ENCODE measurements around the gene MGST2. TPM values are rescaled to one million over a fixed set of nuclear protein-coding genes. Genes with fewer than 3 reads are reported as not detected.

MGST2 gene
- total RNA-seq, 1 experiment from 2014 or later: 14.9 TPM

DNA sequence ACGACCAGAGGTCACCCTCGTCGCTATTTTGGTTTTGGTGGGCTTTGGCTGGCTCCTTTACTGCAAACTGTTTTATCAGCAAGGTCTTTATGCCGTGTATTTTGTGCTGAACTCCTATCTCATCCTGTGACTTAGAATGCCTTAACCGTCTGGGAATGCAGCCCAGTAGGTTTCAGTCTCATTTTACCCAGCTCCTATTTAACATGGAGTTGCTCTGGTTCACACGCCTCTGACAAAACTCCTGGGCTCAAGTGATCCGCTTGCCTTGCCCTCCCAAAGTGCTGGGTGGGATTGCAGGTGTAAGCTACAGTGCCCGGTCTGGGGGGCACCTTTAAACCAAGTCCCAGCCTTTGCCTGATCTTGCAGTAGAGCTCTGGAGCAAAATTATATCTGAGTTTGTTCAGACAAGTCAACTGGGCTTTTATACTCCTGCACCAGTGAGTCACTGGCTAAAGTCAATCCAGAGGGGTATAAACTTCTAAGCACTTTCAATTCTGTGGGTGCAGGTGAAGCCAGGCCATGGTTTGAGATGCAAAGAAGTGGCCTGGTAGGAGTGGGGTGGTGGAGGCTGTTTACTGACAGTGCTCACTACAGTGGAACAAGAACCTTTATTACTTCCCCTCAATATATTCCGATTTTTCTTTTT lies 50.2 kb downstream of the MGST2 start:
- Mint-ChIP-seq H3K9me3 (no peaks in the 10 kb centered on the region), H3K27ac (no peak overlapping the region), H3K4me3 (no peak overlapping the region), H3K36me3 (peaks cover 4% of the 10 kb centered on the region; the same call in 1 of the 2 replicates), H3K4me1 (no peaks in the 10 kb centered on the region), H3K27me3 (ENCODE audit: low read depth) (peaks cover 79% of the 10 kb centered on the region)
- ATAC-seq: no peak
- TF ChIP-seq, protein P1, sequence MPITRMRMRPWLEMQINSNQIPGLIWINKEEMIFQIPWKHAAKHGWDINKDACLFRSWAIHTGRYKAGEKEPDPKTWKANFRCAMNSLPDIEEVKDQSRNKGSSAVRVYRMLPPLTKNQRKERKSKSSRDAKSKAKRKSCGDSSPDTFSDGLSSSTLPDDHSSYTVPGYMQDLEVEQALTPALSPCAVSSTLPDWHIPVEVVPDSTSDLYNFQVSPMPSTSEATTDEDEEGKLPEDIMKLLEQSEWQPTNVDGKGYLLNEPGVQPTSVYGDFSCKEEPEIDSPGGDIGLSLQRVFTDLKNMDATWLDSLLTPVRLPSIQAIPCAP (CRISPR knock-in tag; IDR thresholded peaks at IDR 0.05): no peak
- POLR2A ChIA-PET: no interaction called here
- DNase-seq (ENCODE audit: low spot score): no peak
- CTCF ChIA-PET: no interaction called here

DNA sequence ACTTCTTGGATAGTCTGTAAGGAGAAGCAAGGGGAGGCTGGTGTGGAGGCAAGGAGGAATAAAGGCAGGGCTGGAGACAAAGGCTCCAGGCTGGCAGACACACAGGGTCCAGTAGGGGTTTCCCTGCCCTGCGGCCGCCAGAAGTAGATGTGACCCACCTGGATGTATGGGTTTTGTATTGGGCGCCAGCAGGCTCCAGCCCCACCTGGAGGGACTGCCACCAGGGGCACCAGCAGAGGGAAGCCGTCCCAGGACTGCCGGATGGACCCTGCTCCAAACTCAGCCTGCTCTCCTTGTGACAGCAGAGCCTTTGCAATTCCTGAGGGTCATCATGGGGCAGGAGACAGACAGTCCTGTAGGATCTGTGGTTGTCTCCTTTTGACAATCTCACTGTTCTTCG lies 52.7 kb downstream of the MGST2 start:
- ChIA-PET POLR2A (no interaction called here), CTCF (interaction anchor here (1.5 to 1.8 kb wide), 2 partner anchors 62 to 612 kb away, joined by 3 to 8 read pairs; no protein-coding TSS in a partner anchor)
- H3K27ac Mint-ChIP-seq: no peak overlapping the region
- no peak for TF ChIP-seq PRRX2 (CRISPR knock-in tag; IDR thresholded peaks at IDR 0.05)
- no peak for TF ChIP-seq RELA (CRISPR knock-in tag; IDR thresholded peaks at IDR 0.05; ENCODE audit: borderline replicate concordance)
- TF ChIP-seq SOX15 (CRISPR knock-in tag; IDR thresholded peaks at IDR 0.05): no peak
- TF ChIP-seq, protein P2, sequence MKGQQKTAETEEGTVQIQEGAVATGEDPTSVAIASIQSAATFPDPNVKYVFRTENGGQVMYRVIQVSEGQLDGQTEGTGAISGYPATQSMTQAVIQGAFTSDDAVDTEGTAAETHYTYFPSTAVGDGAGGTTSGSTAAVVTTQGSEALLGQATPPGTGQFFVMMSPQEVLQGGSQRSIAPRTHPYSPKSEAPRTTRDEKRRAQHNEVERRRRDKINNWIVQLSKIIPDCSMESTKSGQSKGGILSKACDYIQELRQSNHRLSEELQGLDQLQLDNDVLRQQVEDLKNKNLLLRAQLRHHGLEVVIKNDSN (CRISPR knock-in tag; IDR thresholded peaks at IDR 0.05): no peak
- TF ChIP-seq, protein P1 (CRISPR knock-in tag; IDR thresholded peaks at IDR 0.05): no peak
- TF ChIP-seq, protein P3, sequence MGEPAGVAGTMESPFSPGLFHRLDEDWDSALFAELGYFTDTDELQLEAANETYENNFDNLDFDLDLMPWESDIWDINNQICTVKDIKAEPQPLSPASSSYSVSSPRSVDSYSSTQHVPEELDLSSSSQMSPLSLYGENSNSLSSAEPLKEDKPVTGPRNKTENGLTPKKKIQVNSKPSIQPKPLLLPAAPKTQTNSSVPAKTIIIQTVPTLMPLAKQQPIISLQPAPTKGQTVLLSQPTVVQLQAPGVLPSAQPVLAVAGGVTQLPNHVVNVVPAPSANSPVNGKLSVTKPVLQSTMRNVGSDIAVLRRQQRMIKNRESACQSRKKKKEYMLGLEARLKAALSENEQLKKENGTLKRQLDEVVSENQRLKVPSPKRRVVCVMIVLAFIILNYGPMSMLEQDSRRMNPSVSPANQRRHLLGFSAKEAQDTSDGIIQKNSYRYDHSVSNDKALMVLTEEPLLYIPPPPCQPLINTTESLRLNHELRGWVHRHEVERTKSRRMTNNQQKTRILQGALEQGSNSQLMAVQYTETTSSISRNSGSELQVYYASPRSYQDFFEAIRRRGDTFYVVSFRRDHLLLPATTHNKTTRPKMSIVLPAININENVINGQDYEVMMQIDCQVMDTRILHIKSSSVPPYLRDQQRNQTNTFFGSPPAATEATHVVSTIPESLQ (CRISPR knock-in tag; IDR thresholded peaks at IDR 0.05): no peak
- TF ChIP-seq RORB (CRISPR knock-in tag; IDR thresholded peaks at IDR 0.05): no peak
- no peak for TF ChIP-seq ZNF121 (CRISPR knock-in tag; IDR thresholded peaks at IDR 0.05)
- H3K36me3 Mint-ChIP-seq: peaks cover 4% of the 10 kb centered on the region; the same call in 1 of the 2 replicates
- no peak overlapping the region for H3K4me3 Mint-ChIP-seq
- H3K9me3 Mint-ChIP-seq: no peaks in the 10 kb centered on the region
- no peaks in the 10 kb centered on the region for H3K4me1 Mint-ChIP-seq
- ATAC-seq (no peak; the same call in 1 of the 2 replicates), DNase-seq (ENCODE audit: low spot score) (no peak)
- H3K27me3 Mint-ChIP-seq (ENCODE audit: low read depth): peaks cover 54% of the 10 kb centered on the region

DNA sequence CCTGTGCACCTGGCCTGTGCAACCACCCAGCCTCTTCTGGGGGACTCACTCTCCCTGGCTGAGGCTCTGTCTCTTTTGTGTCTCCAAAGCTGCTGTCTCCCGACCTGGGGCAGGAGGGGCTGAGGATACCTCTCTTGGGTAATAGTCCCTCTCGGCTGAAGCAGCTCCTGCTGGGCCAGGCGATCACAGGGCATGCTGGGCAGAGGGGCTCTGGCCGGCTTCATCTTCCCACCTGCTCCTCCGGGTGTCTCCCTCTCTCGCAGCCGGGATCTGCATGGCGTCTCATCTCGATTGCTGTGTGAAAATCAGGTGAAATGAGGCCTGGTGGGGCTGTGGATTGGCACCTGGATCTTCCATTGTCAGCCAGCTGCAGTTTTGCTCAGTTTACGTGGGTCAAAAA lies 53.2 kb downstream of the MGST2 start:
- CTCF ChIA-PET: interaction anchor here (1.5 to 1.8 kb wide), 2 partner anchors 62 to 611 kb away, joined by 3 to 8 read pairs; no protein-coding TSS in a partner anchor
- H3K4me3 Mint-ChIP-seq: no peak overlapping the region
- no peak for TF ChIP-seq SP1 (CRISPR knock-in tag; conservative IDR thresholded peaks at IDR 0.05)
- TF ChIP-seq, protein P4, sequence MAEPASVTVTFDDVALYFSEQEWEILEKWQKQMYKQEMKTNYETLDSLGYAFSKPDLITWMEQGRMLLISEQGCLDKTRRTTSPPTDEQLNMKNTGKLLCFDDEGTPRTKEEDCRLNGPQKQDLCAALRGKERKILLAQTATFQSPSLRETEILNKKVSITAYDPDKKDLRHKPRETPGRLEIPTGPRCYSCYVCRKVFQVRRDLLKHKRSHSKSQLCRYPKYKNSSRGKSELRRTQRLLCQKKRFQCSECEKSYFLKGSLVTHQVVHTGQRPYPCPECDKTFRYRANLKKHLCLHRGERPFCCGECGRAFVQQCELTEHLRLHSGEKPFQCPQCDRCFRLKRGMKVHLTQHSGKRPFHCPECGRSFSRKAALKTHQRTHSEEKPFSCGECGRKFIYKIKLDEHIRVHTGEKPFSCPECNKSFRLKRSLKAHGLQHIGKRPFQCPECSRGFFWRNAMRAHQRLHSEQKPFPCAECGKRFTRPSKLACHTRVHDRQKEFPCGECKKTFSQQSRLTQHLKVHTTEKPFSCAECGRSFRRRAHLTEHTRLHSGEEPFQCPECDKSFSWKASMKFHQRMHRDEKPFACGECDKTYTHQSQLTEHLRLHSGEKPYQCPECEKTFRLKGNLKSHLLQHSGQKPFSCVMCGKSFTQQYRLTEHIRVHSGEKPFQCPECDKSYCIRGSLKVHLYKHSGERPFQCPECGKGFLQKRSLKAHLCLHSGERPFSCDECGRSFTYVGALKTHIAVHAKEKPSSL (CRISPR knock-in tag; conservative IDR thresholded peaks at IDR 0.05): no peak
- TF ChIP-seq ZNF138 (CRISPR knock-in tag; conservative IDR thresholded peaks at IDR 0.05): no peak
- no peak for TF ChIP-seq RELA (CRISPR knock-in tag; IDR thresholded peaks at IDR 0.05; ENCODE audit: borderline replicate concordance)
- no peak for TF ChIP-seq ATF1 (CRISPR knock-in tag; IDR thresholded peaks at IDR 0.05)
- no peak for TF ChIP-seq ZNF416 (CRISPR knock-in tag; IDR thresholded peaks at IDR 0.05)
- no peak for TF ChIP-seq KAT7 (CRISPR knock-in tag; IDR thresholded peaks at IDR 0.05; ENCODE audit: borderline replicate concordance)
- TF ChIP-seq, protein P5, sequence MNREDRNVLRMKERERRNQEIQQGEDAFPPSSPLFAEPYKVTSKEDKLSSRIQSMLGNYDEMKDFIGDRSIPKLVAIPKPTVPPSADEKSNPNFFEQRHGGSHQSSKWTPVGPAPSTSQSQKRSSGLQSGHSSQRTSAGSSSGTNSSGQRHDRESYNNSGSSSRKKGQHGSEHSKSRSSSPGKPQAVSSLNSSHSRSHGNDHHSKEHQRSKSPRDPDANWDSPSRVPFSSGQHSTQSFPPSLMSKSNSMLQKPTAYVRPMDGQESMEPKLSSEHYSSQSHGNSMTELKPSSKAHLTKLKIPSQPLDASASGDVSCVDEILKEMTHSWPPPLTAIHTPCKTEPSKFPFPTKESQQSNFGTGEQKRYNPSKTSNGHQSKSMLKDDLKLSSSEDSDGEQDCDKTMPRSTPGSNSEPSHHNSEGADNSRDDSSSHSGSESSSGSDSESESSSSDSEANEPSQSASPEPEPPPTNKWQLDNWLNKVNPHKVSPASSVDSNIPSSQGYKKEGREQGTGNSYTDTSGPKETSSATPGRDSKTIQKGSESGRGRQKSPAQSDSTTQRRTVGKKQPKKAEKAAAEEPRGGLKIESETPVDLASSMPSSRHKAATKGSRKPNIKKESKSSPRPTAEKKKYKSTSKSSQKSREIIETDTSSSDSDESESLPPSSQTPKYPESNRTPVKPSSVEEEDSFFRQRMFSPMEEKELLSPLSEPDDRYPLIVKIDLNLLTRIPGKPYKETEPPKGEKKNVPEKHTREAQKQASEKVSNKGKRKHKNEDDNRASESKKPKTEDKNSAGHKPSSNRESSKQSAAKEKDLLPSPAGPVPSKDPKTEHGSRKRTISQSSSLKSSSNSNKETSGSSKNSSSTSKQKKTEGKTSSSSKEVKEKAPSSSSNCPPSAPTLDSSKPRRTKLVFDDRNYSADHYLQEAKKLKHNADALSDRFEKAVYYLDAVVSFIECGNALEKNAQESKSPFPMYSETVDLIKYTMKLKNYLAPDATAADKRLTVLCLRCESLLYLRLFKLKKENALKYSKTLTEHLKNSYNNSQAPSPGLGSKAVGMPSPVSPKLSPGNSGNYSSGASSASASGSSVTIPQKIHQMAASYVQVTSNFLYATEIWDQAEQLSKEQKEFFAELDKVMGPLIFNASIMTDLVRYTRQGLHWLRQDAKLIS (CRISPR knock-in tag; IDR thresholded peaks at IDR 0.05; ENCODE audit: borderline replicate concordance): no peak
- no peak for TF ChIP-seq CBFB (CRISPR knock-in tag; IDR thresholded peaks at IDR 0.05; ENCODE audit: low read depth)
- TF ChIP-seq, protein P6, sequence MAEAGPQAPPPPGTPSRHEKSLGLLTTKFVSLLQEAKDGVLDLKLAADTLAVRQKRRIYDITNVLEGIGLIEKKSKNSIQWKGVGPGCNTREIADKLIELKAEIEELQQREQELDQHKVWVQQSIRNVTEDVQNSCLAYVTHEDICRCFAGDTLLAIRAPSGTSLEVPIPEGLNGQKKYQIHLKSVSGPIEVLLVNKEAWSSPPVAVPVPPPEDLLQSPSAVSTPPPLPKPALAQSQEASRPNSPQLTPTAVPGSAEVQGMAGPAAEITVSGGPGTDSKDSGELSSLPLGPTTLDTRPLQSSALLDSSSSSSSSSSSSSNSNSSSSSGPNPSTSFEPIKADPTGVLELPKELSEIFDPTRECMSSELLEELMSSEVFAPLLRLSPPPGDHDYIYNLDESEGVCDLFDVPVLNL (CRISPR knock-in tag; IDR thresholded peaks at IDR 0.05; ENCODE audit: borderline replicate concordance, low read depth): no peak
- TF ChIP-seq ZNF396 (CRISPR knock-in tag; IDR thresholded peaks at IDR 0.05; ENCODE audit: borderline replicate concordance): no peak

More for the DNA sequence above, 53.2 kb downstream of the MGST2 start:
- no peak for DNase-seq (ENCODE audit: low spot score)
- Mint-ChIP-seq H3K36me3 (peaks cover 4% of the 10 kb centered on the region; the same call in 1 of the 2 replicates), H3K9me3 (no peaks in the 10 kb centered on the region), H3K27ac (no peak overlapping the region), H3K27me3 (ENCODE audit: low read depth) (peaks cover 50% of the 10 kb centered on the region), H3K4me1 (no peaks in the 10 kb centered on the region)
- POLR2A ChIA-PET: no interaction called here
- ATAC-seq: peak; percentile 51
